A673 (cell line): Measurements from ENCODE around the gene SPATA16.

Experiments
- CTCF ChIP-seq: fragments of 300-800, 200-600 bp; sonication (generic); conservative IDR thresholded peaks from 2 replicates; pipeline ENCODE4 v1.5.1; 2017; ENCODE audit warnings: low read depth, mild to moderate bottlenecking, antibody characterized with exemption, low read length, moderate library complexity, mixed read lengths
- EZH2 ChIP-seq: fragments of 200-600 bp; sonication (generic); IDR thresholded peaks from 2 replicates; pipeline ENCODE4 v1.6.1; 2017; ENCODE audit warnings: borderline replicate concordance, low read depth, mild to moderate bottlenecking, mixed read lengths, antibody characterized with exemption, low read length; ENCODE audit not compliant: poor library complexity, severe bottlenecking

GRCh38 chr3:173027429-173027828 lies 113.6 kb downstream of the SPATA16 start:
- TF ChIP-seq CTCF = no peak
- no peak for TF ChIP-seq EZH2
